Fibroblast of lung (primary cell): Measurements from ENCODE around the gene NDUFA13.

Experiments
- EZH2 ChIP-seq: IDR thresholded peaks from 2 replicates; pipeline ENCODE4 v1.5.1; 2012; ENCODE audit warnings: low read length, control low read depth, mild to moderate bottlenecking; ENCODE audit errors: missing control alignments
- TF ChIP-seq, protein P1 (sequence below), 2 donors: IDR thresholded peaks in 1 of 2; conservative IDR thresholded peaks in 1 of 2; 1 replicate in 1 of 2; 2 replicates in 1 of 2; pipeline ENCODE4 v1.5.1; 2011 to 2012; ENCODE audit warnings: low read length in 2 of 2, control low read depth in 1 of 2, inconsistent platforms in 1 of 2, low read depth in 1 of 2, mild to moderate bottlenecking in 1 of 2

DNA sequence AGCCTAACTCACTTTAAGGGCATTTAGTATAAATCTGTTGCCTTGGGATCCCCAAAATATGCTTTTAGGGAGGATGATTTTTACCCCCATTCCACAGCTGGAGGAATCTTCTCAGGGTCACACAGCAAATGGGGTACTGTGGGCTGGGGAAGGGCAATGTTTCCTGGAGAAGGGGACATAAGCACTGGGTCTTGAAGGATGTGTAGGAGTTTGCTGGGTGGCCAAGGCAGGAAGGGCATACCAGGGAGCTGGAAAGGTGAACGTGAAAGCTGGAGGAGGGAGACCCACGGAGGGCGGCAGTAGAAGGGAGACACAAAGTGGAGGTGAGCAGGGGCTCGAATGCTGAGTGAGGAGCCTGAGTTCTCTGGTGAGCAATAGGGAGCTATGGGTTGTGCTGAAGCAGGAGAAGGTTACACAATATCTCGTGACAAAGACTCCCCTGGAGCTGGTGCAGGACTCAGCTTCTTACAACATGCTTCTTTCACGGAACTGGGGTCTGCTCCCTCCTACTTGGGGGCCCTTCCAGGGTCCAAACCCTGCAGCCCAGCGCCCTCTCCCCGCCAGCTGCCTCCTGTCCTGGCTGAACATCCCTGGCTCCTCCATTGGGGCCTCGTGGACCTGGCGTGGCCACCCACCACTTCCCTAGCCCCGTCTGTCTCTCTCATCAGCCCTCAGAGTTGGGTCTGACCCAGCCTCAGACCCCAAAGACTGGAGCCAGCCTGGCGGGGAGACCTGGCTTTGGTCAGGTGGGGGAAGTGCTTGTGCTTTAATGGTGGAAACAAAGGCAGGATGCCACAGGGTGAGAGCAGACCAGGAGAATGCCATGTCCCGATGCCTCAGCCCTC is 33.1 kb downstream of the NDUFA13 start:
- TF ChIP-seq, protein P1, sequence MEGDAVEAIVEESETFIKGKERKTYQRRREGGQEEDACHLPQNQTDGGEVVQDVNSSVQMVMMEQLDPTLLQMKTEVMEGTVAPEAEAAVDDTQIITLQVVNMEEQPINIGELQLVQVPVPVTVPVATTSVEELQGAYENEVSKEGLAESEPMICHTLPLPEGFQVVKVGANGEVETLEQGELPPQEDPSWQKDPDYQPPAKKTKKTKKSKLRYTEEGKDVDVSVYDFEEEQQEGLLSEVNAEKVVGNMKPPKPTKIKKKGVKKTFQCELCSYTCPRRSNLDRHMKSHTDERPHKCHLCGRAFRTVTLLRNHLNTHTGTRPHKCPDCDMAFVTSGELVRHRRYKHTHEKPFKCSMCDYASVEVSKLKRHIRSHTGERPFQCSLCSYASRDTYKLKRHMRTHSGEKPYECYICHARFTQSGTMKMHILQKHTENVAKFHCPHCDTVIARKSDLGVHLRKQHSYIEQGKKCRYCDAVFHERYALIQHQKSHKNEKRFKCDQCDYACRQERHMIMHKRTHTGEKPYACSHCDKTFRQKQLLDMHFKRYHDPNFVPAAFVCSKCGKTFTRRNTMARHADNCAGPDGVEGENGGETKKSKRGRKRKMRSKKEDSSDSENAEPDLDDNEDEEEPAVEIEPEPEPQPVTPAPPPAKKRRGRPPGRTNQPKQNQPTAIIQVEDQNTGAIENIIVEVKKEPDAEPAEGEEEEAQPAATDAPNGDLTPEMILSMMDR (conservative IDR thresholded peaks at IDR 0.05 in 1 of 2, IDR thresholded peaks at IDR 0.05 in 1 of 2; ENCODE audit: low read depth in 1 of 2, low read length in 2 of 2): no peak
- TF ChIP-seq EZH2: no peak
